ENCODE data around the gene XPOT.

XPOT gene

DNA sequence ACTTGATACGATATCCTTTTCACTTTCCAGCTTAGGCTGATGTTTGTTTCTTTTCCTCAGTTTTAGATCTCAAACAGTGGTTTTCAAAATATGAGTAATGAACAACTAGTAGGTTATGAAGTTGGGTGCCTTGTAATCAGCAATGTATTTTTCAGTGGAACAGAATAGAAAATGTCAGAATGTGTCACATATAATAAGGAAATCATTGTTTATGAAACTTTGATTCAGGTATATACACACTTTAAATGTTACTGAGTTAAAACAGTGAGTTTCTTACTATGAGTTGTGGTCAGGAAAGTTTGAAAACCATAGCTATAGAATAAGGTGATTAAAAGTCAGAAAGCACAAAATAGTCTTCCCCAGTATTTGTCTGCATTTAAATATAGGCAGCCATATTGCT is 87.5 kb downstream of the XPOT start:
- peaks cover 26% of the 10 kb centered on the region for H3K36me3 ChIP-seq (ENCODE audit: insufficient read depth, low read length)

DNA sequence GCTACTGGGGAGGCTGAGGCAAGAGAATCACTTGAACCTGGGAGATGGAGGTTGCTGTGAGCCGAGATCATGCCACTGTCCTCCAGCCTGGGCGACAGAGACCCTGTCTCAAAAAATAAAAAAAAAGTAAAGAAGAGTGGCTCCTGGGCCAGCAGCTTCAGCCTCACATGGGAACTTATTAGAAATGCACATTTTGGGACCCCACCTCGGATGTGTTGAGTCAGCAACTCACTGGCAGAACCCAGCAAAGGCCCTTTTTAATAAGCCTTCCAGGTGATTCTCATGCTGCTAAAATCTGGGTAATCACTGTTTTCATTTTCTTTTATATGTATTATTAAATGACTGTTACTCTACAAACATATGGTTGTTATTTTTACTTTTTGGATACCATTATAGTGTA is 89.3 kb downstream of the XPOT start:
- Histone ChIP-seq H3K4me1 (ENCODE audit: control insufficient read depth, insufficient read depth, low read length, unreplicated experiment) (no peaks in the 10 kb centered on the region), H3K36me3 (ENCODE audit: insufficient read depth, low read length) (peaks cover 17% of the 10 kb centered on the region)

More for the DNA sequence above, 87.5 kb downstream of the XPOT start:
- no peaks in the 10 kb centered on the region for H3K79me2 ChIP-seq (ENCODE audit: control insufficient read depth, insufficient read depth, low read length, unreplicated experiment)
- no peak overlapping the region for H3K27ac ChIP-seq (ENCODE audit: low read depth, low read length)
- no peaks in the 10 kb centered on the region for H3K4me1 ChIP-seq (ENCODE audit: control insufficient read depth, insufficient read depth, low read length, unreplicated experiment)
- no peak overlapping the region for H3K4me3 ChIP-seq (ENCODE audit: low read depth, low read length)
- no peaks in the 10 kb centered on the region for H3K27me3 ChIP-seq (ENCODE audit: insufficient read depth, low read length)
- H2AFZ ChIP-seq (ENCODE audit: low read length, unreplicated experiment), result no peak overlapping the region

DNA sequence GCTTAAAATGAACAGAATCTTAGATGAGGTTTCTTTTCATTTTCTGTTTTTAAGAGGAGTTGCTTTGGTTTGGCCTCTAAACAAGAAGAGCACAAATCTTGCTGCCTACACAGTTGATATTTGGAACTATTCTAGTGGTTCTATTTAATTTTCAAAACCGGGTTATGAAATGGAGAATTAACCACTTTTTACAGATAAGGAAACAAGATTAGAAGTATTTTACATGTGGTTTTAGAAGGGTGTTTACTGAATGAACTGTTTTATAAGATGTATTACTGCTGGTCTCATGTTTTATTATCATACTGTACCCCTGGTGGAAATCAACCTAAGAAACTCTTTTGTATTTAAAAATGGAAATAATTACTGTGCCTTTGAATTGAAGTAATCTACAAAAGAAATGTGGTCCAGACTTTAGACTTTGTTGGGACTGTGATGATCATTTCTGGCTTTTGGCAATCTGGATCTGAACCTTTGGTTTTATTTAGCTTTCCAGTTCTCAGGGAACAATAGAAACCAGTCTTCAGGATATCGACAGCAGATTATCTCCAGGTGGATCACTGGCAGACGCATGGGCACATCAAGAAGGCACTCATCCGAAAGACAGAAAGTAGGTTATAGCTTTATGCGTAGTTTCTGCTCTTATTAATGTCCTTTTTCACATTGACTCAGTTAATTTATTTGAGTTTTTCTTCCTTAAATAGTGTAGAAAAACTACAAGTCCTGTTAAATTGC is 91.0 kb downstream of the XPOT start:
- no peak overlapping the region for H3K4me3 ChIP-seq (ENCODE audit: low read depth, low read length)
- H3K79me2 ChIP-seq (ENCODE audit: control insufficient read depth, insufficient read depth, low read length, unreplicated experiment), result no peaks in the 10 kb centered on the region
- H2AFZ ChIP-seq (ENCODE audit: low read length, unreplicated experiment), result no peak overlapping the region
- H3K27me3 ChIP-seq (ENCODE audit: insufficient read depth, low read length), result no peaks in the 10 kb centered on the region
- H3K27ac ChIP-seq (ENCODE audit: low read depth, low read length), result no peak overlapping the region
- peaks cover 17% of the 10 kb centered on the region for H3K36me3 ChIP-seq (ENCODE audit: insufficient read depth, low read length)
- no peaks in the 10 kb centered on the region for H3K4me1 ChIP-seq (ENCODE audit: control insufficient read depth, insufficient read depth, low read length, unreplicated experiment)

More for the DNA sequence above, 89.3 kb downstream of the XPOT start:
- no peak overlapping the region for H2AFZ ChIP-seq (ENCODE audit: low read length, unreplicated experiment)
- H3K27me3 ChIP-seq (ENCODE audit: insufficient read depth, low read length), result no peaks in the 10 kb centered on the region
- no peaks in the 10 kb centered on the region for H3K79me2 ChIP-seq (ENCODE audit: control insufficient read depth, insufficient read depth, low read length, unreplicated experiment)
- H3K4me3 ChIP-seq (ENCODE audit: low read depth, low read length), result no peak overlapping the region
- no peak overlapping the region for H3K27ac ChIP-seq (ENCODE audit: low read depth, low read length)

DNA sequence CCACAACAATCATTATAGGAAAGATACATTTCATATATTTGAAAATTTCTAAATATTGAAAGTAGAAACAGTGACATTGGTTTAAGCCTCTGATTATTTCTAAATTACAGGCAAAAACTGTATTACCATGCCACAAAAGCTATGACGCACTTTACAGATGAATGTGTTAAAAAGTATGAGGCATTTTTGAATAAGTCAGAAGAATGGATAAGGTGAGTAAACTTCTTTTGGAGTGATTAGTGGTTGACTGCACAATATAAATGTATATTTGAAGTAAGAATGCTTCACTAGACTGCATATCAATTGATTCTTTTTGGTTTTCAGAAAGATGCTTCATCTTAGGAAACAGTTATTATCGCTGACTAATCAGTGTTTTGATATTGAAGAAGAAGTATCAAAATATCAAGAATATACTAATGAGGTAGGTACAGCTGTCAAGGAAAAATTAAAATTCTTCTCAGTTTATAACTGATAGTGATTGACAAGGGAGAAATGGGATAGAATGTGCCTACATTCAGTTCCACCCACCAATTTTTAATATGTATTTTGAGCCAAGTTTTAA is 92.7 kb downstream of the XPOT start:
- H3K27ac ChIP-seq (ENCODE audit: low read depth, low read length), result no peak overlapping the region
- no peaks in the 10 kb centered on the region for H3K27me3 ChIP-seq (ENCODE audit: insufficient read depth, low read length)
- H3K4me1 ChIP-seq (ENCODE audit: control insufficient read depth, insufficient read depth, low read length, unreplicated experiment), result no peaks in the 10 kb centered on the region
- H3K4me3 ChIP-seq (ENCODE audit: low read depth, low read length), result no peak overlapping the region
- H3K36me3 ChIP-seq (ENCODE audit: insufficient read depth, low read length), result peaks cover 16% of the 10 kb centered on the region
- H2AFZ ChIP-seq (ENCODE audit: low read length, unreplicated experiment), result no peak overlapping the region
- no peaks in the 10 kb centered on the region for H3K79me2 ChIP-seq (ENCODE audit: control insufficient read depth, insufficient read depth, low read length, unreplicated experiment)

DNA sequence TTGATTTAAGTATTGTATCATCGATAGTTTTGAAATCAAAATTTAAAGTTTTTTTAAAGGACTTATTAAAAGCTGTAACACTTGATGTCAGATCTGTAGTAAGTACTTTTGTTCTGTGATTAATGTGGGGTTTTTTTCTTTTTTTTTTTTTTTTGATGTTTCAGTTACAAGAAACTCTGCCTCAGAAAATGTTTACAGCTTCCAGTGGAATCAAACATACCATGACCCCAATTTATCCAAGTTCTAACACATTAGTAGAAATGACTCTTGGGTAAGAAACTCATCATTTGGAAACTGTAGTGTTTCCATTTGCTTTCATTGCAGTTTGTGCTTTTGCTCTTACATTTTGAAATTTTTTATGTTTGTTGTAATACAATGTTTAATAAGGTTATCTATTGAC is 93.3 kb downstream of the XPOT start:
- peaks cover 15% of the 10 kb centered on the region for H3K36me3 ChIP-seq (ENCODE audit: insufficient read depth, low read length)

DNA sequence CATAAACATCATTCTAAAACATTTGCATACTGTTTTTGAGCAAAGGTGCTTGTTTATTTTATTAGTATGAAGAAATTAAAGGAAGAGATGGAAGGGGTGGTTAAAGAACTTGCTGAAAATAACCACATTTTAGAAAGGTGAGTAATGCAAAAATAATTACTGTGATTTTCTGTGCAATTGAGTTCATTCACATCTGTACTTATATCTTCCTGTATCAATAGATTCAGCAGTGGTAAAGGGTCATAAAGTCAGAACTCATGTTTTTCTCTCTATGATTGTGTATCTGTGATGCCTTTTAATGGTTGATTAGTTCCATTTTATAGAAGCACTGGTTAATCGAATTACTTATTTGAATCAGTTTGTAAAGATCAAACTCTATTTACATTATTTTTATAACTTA is 93.7 kb downstream of the XPOT start:
- peaks cover 15% of the 10 kb centered on the region for H3K36me3 ChIP-seq (ENCODE audit: insufficient read depth, low read length)
- H3K4me3 ChIP-seq (ENCODE audit: low read depth, low read length), result no peak overlapping the region
- no peak overlapping the region for H3K27ac ChIP-seq (ENCODE audit: low read depth, low read length)
- no peaks in the 10 kb centered on the region for H3K4me1 ChIP-seq (ENCODE audit: control insufficient read depth, insufficient read depth, low read length, unreplicated experiment)
- H2AFZ ChIP-seq (ENCODE audit: low read length, unreplicated experiment), result no peak overlapping the region
- H3K27me3 ChIP-seq (ENCODE audit: insufficient read depth, low read length), result no peaks in the 10 kb centered on the region
- no peaks in the 10 kb centered on the region for H3K79me2 ChIP-seq (ENCODE audit: control insufficient read depth, insufficient read depth, low read length, unreplicated experiment)

More for the DNA sequence above, 93.3 kb downstream of the XPOT start:
- no peak overlapping the region for H2AFZ ChIP-seq (ENCODE audit: low read length, unreplicated experiment)
- H3K27ac ChIP-seq (ENCODE audit: low read depth, low read length), result no peak overlapping the region
- H3K79me2 ChIP-seq (ENCODE audit: control insufficient read depth, insufficient read depth, low read length, unreplicated experiment), result no peaks in the 10 kb centered on the region
- H3K4me3 ChIP-seq (ENCODE audit: low read depth, low read length), result no peak overlapping the region
- H3K4me1 ChIP-seq (ENCODE audit: control insufficient read depth, insufficient read depth, low read length, unreplicated experiment), result no peaks in the 10 kb centered on the region
- H3K27me3 ChIP-seq (ENCODE audit: insufficient read depth, low read length), result no peaks in the 10 kb centered on the region

DNA sequence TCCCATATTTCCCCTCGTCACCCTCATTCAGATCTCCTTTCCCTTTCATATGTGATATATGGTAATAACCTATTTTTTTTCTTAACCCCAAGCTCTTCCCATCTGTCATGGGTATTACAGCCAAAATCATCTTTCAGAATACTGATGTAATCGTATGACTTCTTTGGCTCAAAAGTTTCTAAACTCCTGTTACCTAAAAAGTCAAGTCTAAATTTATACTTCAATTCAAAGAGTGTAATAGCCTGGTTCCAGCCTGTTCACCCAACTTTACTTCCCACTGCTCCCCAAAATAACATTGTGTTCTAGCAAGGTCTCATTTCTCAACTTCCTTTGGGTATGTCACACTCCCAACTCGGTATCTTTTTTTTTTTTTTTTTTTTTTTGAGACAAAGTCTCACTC is 96.2 kb downstream of the XPOT start:
- no peak overlapping the region for H2AFZ ChIP-seq (ENCODE audit: low read length, unreplicated experiment)
- H3K79me2 ChIP-seq (ENCODE audit: control insufficient read depth, insufficient read depth, low read length, unreplicated experiment), result no peaks in the 10 kb centered on the region
- no peak overlapping the region for H3K27ac ChIP-seq (ENCODE audit: low read depth, low read length)
- peaks cover 15% of the 10 kb centered on the region for H3K36me3 ChIP-seq (ENCODE audit: insufficient read depth, low read length)
- H3K4me1 ChIP-seq (ENCODE audit: control insufficient read depth, insufficient read depth, low read length, unreplicated experiment), result no peaks in the 10 kb centered on the region
- H3K27me3 ChIP-seq (ENCODE audit: insufficient read depth, low read length), result no peaks in the 10 kb centered on the region
- H3K4me3 ChIP-seq (ENCODE audit: low read depth, low read length), result no peak overlapping the region
